ENCODE measurements around the gene WDR48. TPM values are rescaled to one million over a fixed set of nuclear protein-coding genes. Genes with fewer than 3 reads are reported as not detected.

WDR48 gene
- total and polyA plus RNA-seq, 9 of the 15 experiments (the other 6 are each of a cell fraction or from before 2014, with no cell fraction given): 26.6 to 70.6 (median 48.0) TPM

GRCh38 chr3:39095778-39096177 is 44.0 kb downstream of the WDR48 start:
- ChIA-PET POLR2A (interaction anchor here (0.6 to 1.8 kb wide), 4 partner anchors 9 to 399 kb away, joined by 3 to 5 read pairs (median 4); no protein-coding TSS in a partner anchor), CTCF (ENCODE audit: low intra/inter-chr PET ratio) (no interaction called here)
- Histone ChIP-seq H3K9me3 (replicated peaks; ENCODE audit: control insufficient read depth, insufficient read depth, low read depth, low read length) (no peaks in the 10 kb centered on the region), H3K27me3 (ENCODE audit: control insufficient read depth in 2 of 2, insufficient read depth in 2 of 2, low read length in 2 of 2) (no peaks in the 10 kb centered on the region), H3K27ac (ENCODE audit: extremely low read depth, low read depth, low read length) (no peak overlapping the region), H3K9ac (ENCODE audit: insufficient read depth in 1 of 2, low read depth in 2 of 2, low read length in 2 of 2) (no peak overlapping the region), H3K36me3 (ENCODE audit: control insufficient read depth, insufficient read depth, low read length) (peaks cover 92% of the 10 kb centered on the region), H3K4me2 (ENCODE audit: insufficient read depth, low read length) (no peak overlapping the region), H3K9me1 (ENCODE audit: control insufficient read depth, insufficient read depth, low read length) (no peaks in the 10 kb centered on the region), H3K4me3 (no peak overlapping the region), H2AFZ (ENCODE audit: low read depth, low read length) (no peak overlapping the region), H3K79me2 (ENCODE audit: control insufficient read depth, insufficient read depth, low read length) (peaks cover 2% of the 10 kb centered on the region; the same call in 1 of the 3 replicates), H3K4me1 (replicated peaks in 1 of 2; ENCODE audit: control insufficient read depth in 2 of 2, insufficient read depth in 2 of 2, low read length in 2 of 2) (no peaks in the 10 kb centered on the region), H4K20me1 (replicated peaks; ENCODE audit: control insufficient read depth, insufficient read depth, low read length) (peaks cover 4% of the 10 kb centered on the region; the same call in 1 of the 2 replicates)
- in situ Hi-C loops (cut with MboI): no loop called here
- ATAC-seq (peak; percentile 17), FAIRE-seq (no peak), DNase-seq (ENCODE audit: extremely low read depth in 1 of 4, low spot score in 3 of 4) (no peak)
- peak; percentile 16; the same call in 1 of the 2 replicates for TF ChIP-seq SUPT5H (IDR thresholded peaks at IDR 0.05)
- TF ChIP-seq SMARCE1 (IDR thresholded peaks at IDR 0.05): no peak
- 48% methylated on average over 3 of the region's 3 CpGs for WGBS (ENCODE audit: insufficient coverage, low coverage, missing lambda C conversion rate)
- no TSS peak for BruUV-seq (replicated peaks)
- intact Hi-C loops (cut with micrococcal nuclease): no loop called here

DNA sequence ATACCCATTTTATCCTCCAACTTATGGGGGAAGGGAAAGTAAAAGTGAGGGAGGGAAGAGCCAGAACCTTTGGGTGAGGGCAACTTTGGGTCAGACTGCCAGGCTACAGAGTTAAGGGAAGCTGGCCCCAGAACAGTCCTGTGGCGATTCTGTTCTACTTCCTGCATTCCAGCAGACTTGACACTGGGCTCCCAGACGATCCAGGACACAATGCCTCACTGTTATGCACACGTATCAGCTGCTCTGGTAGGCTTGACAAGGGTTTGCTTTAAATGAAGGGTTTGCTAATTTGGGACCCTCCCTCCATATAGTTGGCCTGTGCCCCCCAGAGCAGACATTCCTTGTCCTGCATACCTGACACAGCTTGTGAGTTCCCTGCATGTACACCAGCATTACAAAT is 45.0 kb downstream of the WDR48 start:
- WGBS (ENCODE audit: insufficient coverage, low coverage, missing lambda C conversion rate): 75% methylated on average over 3 of the region's 3 CpGs
- no peak overlapping the region; a peak in 1 of 4 replicates for H3K9ac ChIP-seq (ENCODE audit: insufficient read depth in 1 of 2, low read depth in 2 of 2, low read length in 2 of 2)
- H3K27ac ChIP-seq (ENCODE audit: extremely low read depth, low read depth, low read length): no peak overlapping the region
- no peak for ATAC-seq
- H3K4me2 ChIP-seq (ENCODE audit: insufficient read depth, low read length): no peak overlapping the region
- in situ Hi-C loops (cut with MboI): no loop called here
- intact Hi-C loops (cut with micrococcal nuclease): no loop called here
- peaks cover 8% of the 10 kb centered on the region; the same call in 1 of the 3 replicates for H3K79me2 ChIP-seq (ENCODE audit: control insufficient read depth, insufficient read depth, low read length)
- no peak overlapping the region for H3K4me3 ChIP-seq
- H4K20me1 ChIP-seq (replicated peaks; ENCODE audit: control insufficient read depth, insufficient read depth, low read length): peaks cover 11% of the 10 kb centered on the region
- H2AFZ ChIP-seq (ENCODE audit: low read depth, low read length): no peak overlapping the region
- FAIRE-seq: no peak
- H3K27me3 ChIP-seq (ENCODE audit: control insufficient read depth in 2 of 2, insufficient read depth in 2 of 2, low read length in 2 of 2): no peaks in the 10 kb centered on the region
- BruUV-seq (replicated peaks): TSS peak; percentile 16
- H3K9me3 ChIP-seq (replicated peaks; ENCODE audit: control insufficient read depth, insufficient read depth, low read depth, low read length): no peaks in the 10 kb centered on the region
- TF ChIP-seq KLF1 (tag; IDR thresholded peaks at IDR 0.05) (no peak), PML (IDR thresholded peaks at IDR 0.05; ENCODE audit: low read length) (peak; percentile 5; the same call in 1 of the 2 replicates), CREB3 (tag; conservative IDR thresholded peaks at IDR 0.05; ENCODE audit: low read depth) (no peak), POLR2A (conservative IDR thresholded peaks at IDR 0.05) (0 out of 2 replicates have a peak, but pooled peaks have one; percentile 18)
- ChIA-PET CTCF (ENCODE audit: low intra/inter-chr PET ratio) (no interaction called here), POLR2A (interaction anchor here (0.7 to 1.6 kb wide), 5 partner anchors 8 to 20 kb away, joined by 3 to 5 read pairs (median 3); no protein-coding TSS in a partner anchor)
- peaks cover 97% of the 10 kb centered on the region for H3K36me3 ChIP-seq (ENCODE audit: control insufficient read depth, insufficient read depth, low read length)
- no peak for DNase-seq (ENCODE audit: extremely low read depth in 1 of 4, low spot score in 3 of 4)
- H3K9me1 ChIP-seq (ENCODE audit: control insufficient read depth, insufficient read depth, low read length): no peaks in the 10 kb centered on the region
- no peaks in the 10 kb centered on the region for H3K4me1 ChIP-seq (replicated peaks in 1 of 2; ENCODE audit: control insufficient read depth in 2 of 2, insufficient read depth in 2 of 2, low read length in 2 of 2)
